Measurements from ENCODE around the gene ST6GALNAC1. TPM values are rescaled to one million over a fixed set of nuclear protein-coding genes. Genes with fewer than 3 reads are reported as not detected.

ST6GALNAC1 gene
- polyA plus RNA-seq, 4 donors: 18.6 to 179 (median 78.2) TPM

DNA sequence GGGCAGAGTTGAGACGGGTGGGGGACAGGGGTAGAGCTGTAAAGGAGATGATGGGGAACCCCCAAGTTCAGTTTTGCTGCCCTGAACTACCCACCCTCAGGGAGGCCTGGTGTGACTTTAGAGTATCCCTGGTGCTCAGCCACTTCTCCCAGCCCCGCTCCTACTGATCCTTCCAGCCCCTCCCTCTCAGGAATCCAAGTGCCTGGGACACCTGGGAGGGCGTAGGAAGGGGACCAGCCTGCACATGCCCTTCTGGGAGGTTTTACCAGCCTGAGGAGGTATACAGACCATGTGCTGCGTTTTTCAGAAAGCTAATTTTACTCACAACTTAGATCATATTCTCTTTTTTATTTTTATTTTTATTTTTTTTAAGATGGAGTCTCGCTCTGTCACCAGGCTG is 62.0 kb downstream of the ST6GALNAC1 start:
- no peaks in the 10 kb centered on the region for H3K9me3 ChIP-seq (ENCODE audit: control insufficient read depth in 2 of 2, insufficient read depth in 1 of 2, low read depth in 1 of 2, low read length in 1 of 2)
- WGBS, 3 donors: 79 to 87% (median 82%) methylated on average over 5 of the region's 5 CpGs

DNA sequence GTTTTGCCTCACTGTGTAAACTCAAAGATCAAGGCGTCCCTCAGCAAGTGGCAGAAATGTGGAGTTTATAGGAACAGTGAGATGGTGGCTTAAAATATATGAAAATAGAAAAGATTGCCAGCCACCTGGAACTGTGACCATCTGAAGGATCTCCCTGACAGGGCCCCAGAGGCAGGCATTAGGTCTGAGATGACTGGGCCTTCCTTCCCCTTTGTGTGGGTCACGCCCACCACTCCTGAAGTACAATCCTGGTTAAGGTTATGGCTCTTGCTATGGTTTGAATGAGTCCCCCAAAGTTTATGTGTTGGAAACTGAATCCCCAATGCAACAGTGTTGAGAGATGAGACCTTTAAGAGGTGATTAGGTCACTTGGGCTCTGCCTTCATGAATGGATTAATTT is 64.3 kb downstream of the ST6GALNAC1 start:
- Histone ChIP-seq H3K36me3 (ENCODE audit: control insufficient read depth in 3 of 3, insufficient read depth in 2 of 3, low read depth in 1 of 3, low read length in 3 of 3) (no peaks in the 10 kb centered on the region), H3K27me3 (ENCODE audit: control insufficient read depth in 3 of 3, insufficient read depth in 3 of 3, low read length in 3 of 3) (peaks cover 0 to 12% (median 0%) of the 10 kb centered on the region in 3 donors), H3K4me1 (ENCODE audit: control insufficient read depth in 3 of 3, insufficient read depth in 2 of 3, low read depth in 1 of 3, low read length in 2 of 3) (no peaks in the 10 kb centered on the region), H3K9me3 (ENCODE audit: control insufficient read depth in 2 of 2, insufficient read depth in 1 of 2, low read depth in 1 of 2, low read length in 1 of 2) (no peaks in the 10 kb centered on the region), H3K4me3 (ENCODE audit: low read depth in 1 of 3, low read length in 3 of 3) (no peak overlapping the region), H3K27ac (ENCODE audit: low read depth in 1 of 3, low read length in 2 of 3) (no peak overlapping the region)
- FAIRE-seq (no peak), DNase-seq (no peak)
- 86 to 97% (median 88%) methylated on average over 2 of the region's 2 CpGs for WGBS, 3 donors

More for the DNA sequence above, 62.0 kb downstream of the ST6GALNAC1 start:
- Histone ChIP-seq H3K4me1 (ENCODE audit: control insufficient read depth in 3 of 3, insufficient read depth in 2 of 3, low read depth in 1 of 3, low read length in 2 of 3) (peaks cover 0 to 11% (median 0%) of the 10 kb centered on the region in 3 donors), H3K27ac (ENCODE audit: low read depth in 1 of 3, low read length in 2 of 3) (no peak overlapping the region), H3K4me3 (ENCODE audit: low read depth in 1 of 3, low read length in 3 of 3) (no peak overlapping the region), H3K36me3 (ENCODE audit: control insufficient read depth in 3 of 3, insufficient read depth in 2 of 3, low read depth in 1 of 3, low read length in 3 of 3) (no peaks in the 10 kb centered on the region), H3K27me3 (ENCODE audit: control insufficient read depth in 3 of 3, insufficient read depth in 3 of 3, low read length in 3 of 3) (peaks cover 0 to 32% (median 0%) of the 10 kb centered on the region in 3 donors)
- no peak for DNase-seq
- no peak for FAIRE-seq

DNA sequence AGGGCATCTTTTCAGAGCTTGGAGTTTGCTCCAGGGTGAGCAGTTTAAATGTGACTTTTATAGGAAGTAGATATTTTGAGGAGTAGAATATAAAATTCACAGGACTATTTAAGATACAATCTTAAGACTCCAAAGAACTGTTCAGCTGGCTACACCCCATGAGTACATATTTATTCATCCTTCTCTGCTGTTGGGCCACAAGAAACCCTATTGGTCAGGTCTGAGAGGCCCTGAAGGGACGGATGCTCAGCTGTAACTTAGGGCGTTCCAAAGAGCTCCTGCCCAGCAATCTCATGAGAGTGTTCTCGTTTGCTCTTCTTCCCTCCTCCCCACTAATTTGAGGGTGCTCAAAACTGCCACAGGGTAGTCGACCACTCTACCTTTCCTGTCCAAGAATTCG is 65.2 kb downstream of the ST6GALNAC1 start:
- no peaks in the 10 kb centered on the region for H3K4me1 ChIP-seq (ENCODE audit: control insufficient read depth in 3 of 3, insufficient read depth in 2 of 3, low read depth in 1 of 3, low read length in 2 of 3)
- no peak overlapping the region for H3K27ac ChIP-seq (ENCODE audit: low read depth in 1 of 3, low read length in 2 of 3)
- FAIRE-seq: no peak
- H3K9me3 ChIP-seq (ENCODE audit: control insufficient read depth in 2 of 2, insufficient read depth in 1 of 2, low read depth in 1 of 2, low read length in 1 of 2): no peaks in the 10 kb centered on the region
- peak in 1 of 2 donors; percentile 33 for DNase-seq
- 71 to 79% (median 74%) methylated on average over 5 of the region's 5 CpGs for WGBS, 3 donors
- H3K36me3 ChIP-seq (ENCODE audit: control insufficient read depth in 3 of 3, insufficient read depth in 2 of 3, low read depth in 1 of 3, low read length in 3 of 3): no peaks in the 10 kb centered on the region
- H3K4me3 ChIP-seq (ENCODE audit: low read depth in 1 of 3, low read length in 3 of 3): no peak overlapping the region
- H3K27me3 ChIP-seq (ENCODE audit: control insufficient read depth in 3 of 3, insufficient read depth in 3 of 3, low read length in 3 of 3): peaks cover 0 to 5% (median 0%) of the 10 kb centered on the region in 3 donors

DNA sequence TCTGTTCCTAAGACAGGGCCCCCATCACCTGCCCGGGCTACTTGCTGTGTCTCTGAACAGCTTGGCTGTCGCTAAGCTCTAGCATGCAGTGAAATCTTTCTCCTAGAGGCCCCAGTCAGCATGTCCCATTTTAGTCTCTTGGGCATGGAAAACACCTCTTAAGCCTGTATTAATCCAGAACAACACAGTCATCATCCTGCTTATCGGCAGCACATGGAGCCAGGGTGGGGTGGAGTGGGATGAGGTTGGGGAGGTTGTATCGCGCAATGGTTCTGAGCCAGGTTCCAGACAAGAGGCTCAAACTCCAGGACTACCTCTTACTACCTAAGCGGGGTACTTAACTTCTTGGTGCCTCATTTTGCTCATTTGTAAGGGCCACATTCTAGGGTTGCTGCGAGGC is 65.7 kb downstream of the ST6GALNAC1 start:
- peaks cover 0 to 2% (median 0%) of the 10 kb centered on the region in 3 donors for H3K27me3 ChIP-seq (ENCODE audit: control insufficient read depth in 3 of 3, insufficient read depth in 3 of 3, low read length in 3 of 3)
- H3K27ac ChIP-seq (ENCODE audit: low read depth in 1 of 3, low read length in 2 of 3): no peak overlapping the region
- no peaks in the 10 kb centered on the region for H3K36me3 ChIP-seq (ENCODE audit: control insufficient read depth in 3 of 3, insufficient read depth in 2 of 3, low read depth in 1 of 3, low read length in 3 of 3)
- DNase-seq: no peak
- no peaks in the 10 kb centered on the region for H3K9me3 ChIP-seq (ENCODE audit: control insufficient read depth in 2 of 2, insufficient read depth in 1 of 2, low read depth in 1 of 2, low read length in 1 of 2)
- no peak overlapping the region for H3K4me3 ChIP-seq (ENCODE audit: low read depth in 1 of 3, low read length in 3 of 3)
- no peak for FAIRE-seq
- WGBS, 3 donors: 93 to 94% (median 94%) methylated on average over 7 of the region's 7 CpGs
- H3K4me1 ChIP-seq (ENCODE audit: control insufficient read depth in 3 of 3, insufficient read depth in 2 of 3, low read depth in 1 of 3, low read length in 2 of 3): no peaks in the 10 kb centered on the region

DNA sequence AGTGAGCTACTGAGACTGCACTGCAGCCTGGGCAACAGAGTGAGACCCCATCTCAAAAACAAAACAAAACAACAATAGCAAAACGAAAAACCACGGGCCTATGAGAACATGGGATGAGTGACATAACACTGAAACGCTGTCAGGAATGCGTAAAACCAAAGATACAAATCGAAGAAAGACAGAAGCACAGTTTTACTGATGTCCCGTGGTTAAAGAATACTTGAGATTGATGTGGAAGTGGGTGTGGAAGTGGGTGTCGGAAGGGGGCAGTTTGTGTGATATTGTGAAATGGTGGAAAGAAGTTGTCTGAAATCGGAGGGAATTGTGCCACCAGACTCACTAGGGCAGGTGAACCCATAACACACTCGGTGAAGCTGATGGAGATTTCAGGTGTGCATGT is 67.4 kb downstream of the ST6GALNAC1 start:
- H3K27me3 ChIP-seq (ENCODE audit: control insufficient read depth in 3 of 3, insufficient read depth in 3 of 3, low read length in 3 of 3): no peaks in the 10 kb centered on the region
- no peak overlapping the region for H3K27ac ChIP-seq (ENCODE audit: low read depth in 1 of 3, low read length in 2 of 3)
- DNase-seq (no peak), FAIRE-seq (no peak)
- H3K4me3 ChIP-seq (ENCODE audit: low read depth in 1 of 3, low read length in 3 of 3): no peak overlapping the region
- H3K36me3 ChIP-seq (ENCODE audit: control insufficient read depth in 3 of 3, insufficient read depth in 2 of 3, low read depth in 1 of 3, low read length in 3 of 3): no peaks in the 10 kb centered on the region
- no peaks in the 10 kb centered on the region for H3K4me1 ChIP-seq (ENCODE audit: control insufficient read depth in 3 of 3, insufficient read depth in 2 of 3, low read depth in 1 of 3, low read length in 2 of 3)
- WGBS, 3 donors: 92% methylated on average over 9 of the region's 9 CpGs
- H3K9me3 ChIP-seq (ENCODE audit: control insufficient read depth in 2 of 2, insufficient read depth in 1 of 2, low read depth in 1 of 2, low read length in 1 of 2): no peaks in the 10 kb centered on the region

DNA sequence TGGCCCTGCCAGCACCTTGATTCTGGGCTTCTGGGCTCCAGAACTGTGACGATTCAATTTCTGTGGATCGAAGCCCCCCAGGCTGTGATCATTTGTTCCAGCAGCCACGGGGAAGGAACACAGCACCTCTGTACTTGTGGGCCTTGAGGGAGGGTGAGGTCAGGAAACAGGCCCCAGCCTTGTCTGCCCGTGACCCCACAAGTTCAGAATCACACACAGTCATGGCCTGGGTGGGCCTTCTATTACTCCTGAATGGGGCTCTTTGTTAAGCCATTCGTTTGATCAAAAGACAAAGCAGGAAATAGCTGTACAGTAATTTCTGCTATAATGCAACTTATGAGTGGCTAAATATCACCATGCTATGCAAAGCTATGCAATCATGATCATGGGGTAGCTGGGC is 68.0 kb downstream of the ST6GALNAC1 start:
- DNase-seq (no peak), FAIRE-seq (no peak)
- Histone ChIP-seq H3K36me3 (ENCODE audit: control insufficient read depth in 3 of 3, insufficient read depth in 2 of 3, low read depth in 1 of 3, low read length in 3 of 3) (peaks cover 0 to 4% (median 0%) of the 10 kb centered on the region in 3 donors), H3K27me3 (ENCODE audit: control insufficient read depth in 3 of 3, insufficient read depth in 3 of 3, low read length in 3 of 3) (no peaks in the 10 kb centered on the region), H3K4me3 (ENCODE audit: low read depth in 1 of 3, low read length in 3 of 3) (no peak overlapping the region), H3K27ac (ENCODE audit: low read depth in 1 of 3, low read length in 2 of 3) (no peak overlapping the region), H3K4me1 (ENCODE audit: control insufficient read depth in 3 of 3, insufficient read depth in 2 of 3, low read depth in 1 of 3, low read length in 2 of 3) (no peaks in the 10 kb centered on the region), H3K9me3 (ENCODE audit: control insufficient read depth in 2 of 2, insufficient read depth in 1 of 2, low read depth in 1 of 2, low read length in 1 of 2) (peaks cover 0 to 5% of the 10 kb centered on the region in 2 donors)
- WGBS, 3 donors: 66 to 70% (median 67%) methylated on average over 5 of the region's 5 CpGs

Other genes with a start within 250 kb of the ST6GALNAC1 start
- 10 to 100 TPM in 2 of 4 donors, 1 to 10 TPM in 2; 5.7 to 19.7 (median 9.6) TPM for gene UBE2O, start 190.6 kb downstream of the ST6GALNAC1 start, polyA plus RNA-seq
- under 1 TPM in 1 of 4 donors, not detected in 3; 0.18 TPM for gene AANAT, start 176.2 kb downstream of the ST6GALNAC1 start, polyA plus RNA-seq
- 10 to 100 TPM in 2 of 4 donors, 1 to 10 TPM in 2; 2.0 to 43.2 (median 10.9) TPM for gene RHBDF2, start 142.3 kb downstream of the ST6GALNAC1 start, polyA plus RNA-seq
- gene CYGB, start 106.0 kb downstream of the ST6GALNAC1 start, polyA plus RNA-seq: 10 to 100 TPM in 3 of 4 donors, 1 to 10 TPM in 1; 1.1 to 35.4 (median 12.0) TPM
- 1 to 10 TPM in 3 of 4 donors, not detected in 1; 1.6 to 3.4 (median 2.2) TPM for gene PRCD, start 103.7 kb downstream of the ST6GALNAC1 start, polyA plus RNA-seq
- gene ST6GALNAC2, start 57.9 kb downstream of the ST6GALNAC1 start, polyA plus RNA-seq: 1 to 10 TPM in 3 of 4 donors, not detected in 1; 1.1 to 5.3 (median 2.7) TPM
- 10 to 100 TPM in 3 of 4 donors, 1 to 10 TPM in 1; 3.1 to 40.1 (median 23.8) TPM for gene MXRA7, start 67.2 kb upstream of the ST6GALNAC1 start, polyA plus RNA-seq
- 10 to 100 TPM; 24.2 to 56.6 (median 39.1) TPM for gene JMJD6, start 82.8 kb upstream of the ST6GALNAC1 start, polyA plus RNA-seq
- 10 to 100 TPM; 28.8 to 41.8 (median 37.7) TPM for gene METTL23, start 83.1 kb upstream of the ST6GALNAC1 start, polyA plus RNA-seq
- 100 to 1,000 TPM; 113 to 233 (median 157) TPM for gene SRSF2, start 93.6 kb upstream of the ST6GALNAC1 start, polyA plus RNA-seq
- gene MFSD11, start 94.4 kb upstream of the ST6GALNAC1 start, polyA plus RNA-seq: 10 to 100 TPM in 3 of 4 donors, 1 to 10 TPM in 1; 8.3 to 28.4 (median 15.2) TPM
- gene MGAT5B, start 224.6 kb upstream of the ST6GALNAC1 start, polyA plus RNA-seq: under 1 TPM in 2 of 4 donors, not detected in 2; 0.40 TPM

Data from small intestine (tissue), 7 donors.